ENCODE measurements around the gene ANKRD53.

Gene ANKRD53

DNA sequence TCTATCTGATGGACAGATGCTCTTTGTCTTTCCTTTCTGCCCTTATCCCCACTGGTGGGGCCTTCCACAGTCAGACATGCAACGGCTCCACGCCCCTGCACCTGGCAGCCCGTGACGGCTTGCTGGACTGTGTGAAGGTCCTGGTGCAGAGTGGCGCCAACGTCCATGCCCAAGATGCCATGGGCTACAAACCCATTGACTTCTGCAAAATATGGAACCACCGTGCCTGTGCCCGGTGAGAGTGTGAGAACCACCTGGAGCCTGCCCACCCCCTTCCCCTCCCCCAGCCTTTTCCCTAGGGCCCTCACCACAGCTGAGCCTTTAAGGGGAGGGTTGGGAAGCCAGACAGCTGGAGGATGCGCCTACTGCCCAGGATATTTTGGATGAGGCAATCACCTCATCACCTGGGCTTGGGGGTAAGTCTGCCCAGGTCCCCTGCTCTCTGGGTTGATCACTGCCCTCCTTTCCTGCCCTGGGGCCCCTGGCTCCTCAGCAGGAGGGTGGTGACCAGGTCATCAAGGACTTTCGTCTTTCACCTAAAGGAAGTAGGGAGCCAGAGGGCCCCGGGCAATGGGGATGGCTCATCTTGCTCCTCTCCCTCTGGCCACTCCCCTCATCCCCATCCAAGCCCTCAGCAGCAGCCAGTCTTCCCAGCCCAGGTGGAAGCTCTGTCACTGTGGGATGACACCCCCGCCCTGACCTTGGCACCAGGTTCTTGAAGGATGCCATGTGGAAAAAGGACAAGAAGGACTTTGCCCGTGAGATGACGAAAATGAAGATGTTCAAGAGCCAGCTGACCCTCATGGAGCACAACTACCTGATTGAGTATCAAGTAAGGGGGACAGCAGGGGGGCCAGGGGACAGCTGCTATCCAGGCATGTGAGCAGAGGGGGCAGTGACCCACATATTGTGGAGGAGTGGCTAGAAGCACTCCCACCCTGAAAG, 3.7 kb downstream of the ANKRD53 start:
- Histone ChIP-seq H4K20me1 (ENCODE audit: control insufficient read depth, insufficient read depth, low read depth, low read length) (no peaks in the 10 kb centered on the region), H3K27me3 (ENCODE audit: control insufficient read depth, low read length) (peaks cover 15% of the 10 kb centered on the region), H3K4me1 (ENCODE audit: control insufficient read depth, low read length) (peaks cover 31% of the 10 kb centered on the region), H3K9me3 (ENCODE audit: control insufficient read depth, insufficient read depth, low read length) (no peaks in the 10 kb centered on the region), H3K27ac (ENCODE audit: low read depth, low read length) (no peak overlapping the region), H3K4me2 (ENCODE audit: low read length) (no peak overlapping the region), H3K4me3 (ENCODE audit: low read length) (no peak overlapping the region), H3K36me3 (ENCODE audit: control insufficient read depth, low read length) (peaks cover 23% of the 10 kb centered on the region), H3K9me2 (replicated peaks; ENCODE audit: control insufficient read depth, low read length) (no peaks in the 10 kb centered on the region), H3F3A (ENCODE audit: control insufficient read depth, insufficient read depth) (no peaks in the 10 kb centered on the region), H3K79me2 (ENCODE audit: control insufficient read depth, low read length) (no peaks in the 10 kb centered on the region)
- TF ChIP-seq EZH2phosphoT487 (IDR thresholded peaks at IDR 0.05; ENCODE audit: borderline replicate concordance, low read length) = no peak
- TF ChIP-seq, protein P1, sequence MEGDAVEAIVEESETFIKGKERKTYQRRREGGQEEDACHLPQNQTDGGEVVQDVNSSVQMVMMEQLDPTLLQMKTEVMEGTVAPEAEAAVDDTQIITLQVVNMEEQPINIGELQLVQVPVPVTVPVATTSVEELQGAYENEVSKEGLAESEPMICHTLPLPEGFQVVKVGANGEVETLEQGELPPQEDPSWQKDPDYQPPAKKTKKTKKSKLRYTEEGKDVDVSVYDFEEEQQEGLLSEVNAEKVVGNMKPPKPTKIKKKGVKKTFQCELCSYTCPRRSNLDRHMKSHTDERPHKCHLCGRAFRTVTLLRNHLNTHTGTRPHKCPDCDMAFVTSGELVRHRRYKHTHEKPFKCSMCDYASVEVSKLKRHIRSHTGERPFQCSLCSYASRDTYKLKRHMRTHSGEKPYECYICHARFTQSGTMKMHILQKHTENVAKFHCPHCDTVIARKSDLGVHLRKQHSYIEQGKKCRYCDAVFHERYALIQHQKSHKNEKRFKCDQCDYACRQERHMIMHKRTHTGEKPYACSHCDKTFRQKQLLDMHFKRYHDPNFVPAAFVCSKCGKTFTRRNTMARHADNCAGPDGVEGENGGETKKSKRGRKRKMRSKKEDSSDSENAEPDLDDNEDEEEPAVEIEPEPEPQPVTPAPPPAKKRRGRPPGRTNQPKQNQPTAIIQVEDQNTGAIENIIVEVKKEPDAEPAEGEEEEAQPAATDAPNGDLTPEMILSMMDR (IDR thresholded peaks at IDR 0.05; ENCODE audit: low read depth, low read length, poor library complexity, severe bottlenecking) = no peak

DNA sequence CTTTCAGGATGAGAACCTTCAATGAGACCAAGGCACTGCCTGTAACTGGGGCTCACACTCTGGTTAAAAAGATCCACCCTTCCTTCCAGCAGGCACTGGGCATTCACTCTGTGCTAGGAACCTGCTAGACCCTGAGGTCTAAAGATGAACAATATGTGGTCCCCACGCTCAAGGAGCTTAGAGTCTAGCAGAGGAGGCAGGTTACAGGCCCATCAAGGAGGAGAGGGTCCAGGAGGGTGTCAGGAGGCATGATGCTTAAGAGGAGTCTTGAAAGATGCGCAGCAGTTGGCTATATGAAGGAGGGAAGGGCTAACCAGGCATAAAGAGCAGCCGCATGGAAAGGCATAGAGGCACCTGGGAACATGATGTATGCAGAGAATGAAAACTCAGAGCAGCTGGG, 4.5 kb downstream of the ANKRD53 start:
- H3K4me3 ChIP-seq (ENCODE audit: low read length) = no peak overlapping the region
- no peak overlapping the region for H3K4me2 ChIP-seq (ENCODE audit: low read length)
- H3K27me3 ChIP-seq (ENCODE audit: control insufficient read depth, low read length) = peaks cover 11% of the 10 kb centered on the region
- H3K27ac ChIP-seq (ENCODE audit: low read depth, low read length) = no peak overlapping the region
- no peaks in the 10 kb centered on the region for H3F3A ChIP-seq (ENCODE audit: control insufficient read depth, insufficient read depth)
- peaks cover 31% of the 10 kb centered on the region for H3K36me3 ChIP-seq (ENCODE audit: control insufficient read depth, low read length)
- TF ChIP-seq EZH2phosphoT487 (IDR thresholded peaks at IDR 0.05; ENCODE audit: borderline replicate concordance, low read length) = no peak
- TF ChIP-seq, protein P1 (IDR thresholded peaks at IDR 0.05; ENCODE audit: low read depth, low read length, poor library complexity, severe bottlenecking) = no peak
- H3K4me1 ChIP-seq (ENCODE audit: control insufficient read depth, low read length) = peaks cover 23% of the 10 kb centered on the region
- H3K9me3 ChIP-seq (ENCODE audit: control insufficient read depth, insufficient read depth, low read length) = no peaks in the 10 kb centered on the region
- H3K9me2 ChIP-seq (replicated peaks; ENCODE audit: control insufficient read depth, low read length) = no peaks in the 10 kb centered on the region
- H4K20me1 ChIP-seq (ENCODE audit: control insufficient read depth, insufficient read depth, low read depth, low read length) = no peaks in the 10 kb centered on the region
- no peaks in the 10 kb centered on the region for H3K79me2 ChIP-seq (ENCODE audit: control insufficient read depth, low read length)

DNA sequence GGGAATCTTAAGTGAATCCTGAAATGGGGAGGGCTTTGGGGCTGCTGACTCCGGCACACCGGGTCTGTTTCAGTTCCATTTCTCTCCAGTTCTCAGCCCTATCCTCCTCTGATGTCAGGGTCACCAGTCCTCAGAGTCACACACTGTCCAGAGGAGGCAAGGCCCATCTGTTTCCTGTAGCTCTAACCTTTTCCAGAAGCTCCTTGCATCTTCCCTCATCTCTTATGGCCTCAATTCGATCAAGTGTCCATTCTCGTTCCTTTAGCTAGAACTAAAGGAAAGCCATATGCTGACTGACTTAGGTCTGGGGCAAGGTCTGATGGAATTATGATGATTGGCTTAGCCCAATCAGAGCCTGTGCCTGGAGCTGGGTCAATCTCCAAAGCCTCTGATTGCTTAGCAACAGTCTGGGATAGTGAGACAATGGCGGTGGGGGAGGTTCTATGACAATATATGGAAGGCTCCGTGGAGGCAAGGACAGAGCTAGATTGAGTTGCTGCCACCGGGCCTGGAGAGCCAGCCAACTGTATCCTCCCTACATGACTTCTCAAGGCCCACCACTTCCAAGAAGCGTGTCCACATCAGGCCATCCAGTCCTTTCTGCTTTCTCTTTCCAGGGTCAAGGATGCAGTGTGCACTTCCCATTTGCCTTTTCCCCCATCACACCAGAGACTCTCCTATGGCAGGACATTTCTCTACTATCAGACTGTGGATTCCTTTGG, 5.2 kb downstream of the ANKRD53 start:
- no peaks in the 10 kb centered on the region for H4K20me1 ChIP-seq (ENCODE audit: control insufficient read depth, insufficient read depth, low read depth, low read length)
- no peak for TF ChIP-seq EZH2phosphoT487 (IDR thresholded peaks at IDR 0.05; ENCODE audit: borderline replicate concordance, low read length)
- TF ChIP-seq, protein P1 (IDR thresholded peaks at IDR 0.05; ENCODE audit: low read depth, low read length, poor library complexity, severe bottlenecking) = no peak

More for the DNA sequence above, 5.2 kb downstream of the ANKRD53 start:
- Histone ChIP-seq H3K4me2 (ENCODE audit: low read length) (no peak overlapping the region), H3K4me3 (ENCODE audit: low read length) (no peak overlapping the region), H3K79me2 (ENCODE audit: control insufficient read depth, low read length) (no peaks in the 10 kb centered on the region), H3K27ac (ENCODE audit: low read depth, low read length) (no peak overlapping the region), H3K27me3 (ENCODE audit: control insufficient read depth, low read length) (peaks cover 4% of the 10 kb centered on the region), H3K9me3 (ENCODE audit: control insufficient read depth, insufficient read depth, low read length) (no peaks in the 10 kb centered on the region), H3F3A (ENCODE audit: control insufficient read depth, insufficient read depth) (no peaks in the 10 kb centered on the region), H3K4me1 (ENCODE audit: control insufficient read depth, low read length) (peaks cover 16% of the 10 kb centered on the region), H3K9me2 (replicated peaks; ENCODE audit: control insufficient read depth, low read length) (no peaks in the 10 kb centered on the region), H3K36me3 (ENCODE audit: control insufficient read depth, low read length) (peaks cover 38% of the 10 kb centered on the region)

Data from DOHH2 (cell line).